GM21526 (cell line): ENCODE measurements around the gene ZNF296.
"Not testable (repeated sequence)": the region's sequence is repeated elsewhere in the genome, so short reads cannot be mapped to it uniquely, and the experiment has no call there.

ENCODE experiments used
- ATAC-seq: cut with Tn5 transposase; IDR thresholded peaks from one replicate; pipeline ENCODE4 v1.9.1; 2021; ENCODE audit warnings: moderate library complexity; ENCODE audit not compliant: unreplicated experiment, low FRiP score

Gene ZNF296

DNA sequence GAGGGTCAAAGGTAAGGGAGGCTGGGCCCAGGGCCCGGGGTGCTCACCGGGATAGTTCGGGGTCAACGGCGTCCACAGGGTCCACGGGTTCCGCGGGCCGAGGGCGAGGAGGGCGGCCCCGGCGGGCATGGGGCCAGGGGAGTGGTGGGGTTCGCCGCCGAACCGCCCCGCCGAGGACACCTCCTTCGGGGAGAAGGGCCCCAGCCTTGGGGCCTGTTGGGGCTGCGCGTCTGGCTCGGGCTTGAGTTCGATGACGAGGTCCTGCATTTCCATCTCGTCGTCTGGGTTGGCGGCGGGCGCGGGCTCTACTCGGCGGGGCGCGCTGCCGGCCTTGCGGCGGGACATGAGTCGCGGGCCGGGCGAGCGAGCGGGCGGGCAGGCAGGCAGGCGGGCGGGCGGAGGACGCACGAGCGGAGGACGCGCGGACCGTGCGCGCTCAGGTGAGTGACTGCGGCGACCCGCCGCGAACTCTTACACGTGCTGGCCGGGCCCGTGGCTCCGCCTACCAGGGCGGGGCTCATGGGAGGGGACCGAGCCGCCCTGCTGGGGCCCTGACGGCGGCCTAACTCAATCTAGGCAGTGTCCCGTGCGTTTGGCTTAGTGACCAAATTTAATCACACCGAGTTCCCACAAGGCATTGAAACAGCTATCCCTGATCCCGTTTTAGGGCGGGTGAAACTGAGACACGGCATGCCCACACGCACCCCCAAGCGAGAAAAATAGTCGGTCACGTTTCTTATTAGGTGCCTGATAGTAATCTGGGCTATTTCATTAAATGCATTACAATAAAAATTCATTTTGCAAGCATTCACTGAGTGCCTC lies at the start of gene ZNF296:
TSS of gene ZNF296 (minus strand) at position 450 of the 822 bp plus-strand sequence. CDS start at position 345, 105 bp downstream.
- ATAC-seq, result peak; percentile 44

DNA sequence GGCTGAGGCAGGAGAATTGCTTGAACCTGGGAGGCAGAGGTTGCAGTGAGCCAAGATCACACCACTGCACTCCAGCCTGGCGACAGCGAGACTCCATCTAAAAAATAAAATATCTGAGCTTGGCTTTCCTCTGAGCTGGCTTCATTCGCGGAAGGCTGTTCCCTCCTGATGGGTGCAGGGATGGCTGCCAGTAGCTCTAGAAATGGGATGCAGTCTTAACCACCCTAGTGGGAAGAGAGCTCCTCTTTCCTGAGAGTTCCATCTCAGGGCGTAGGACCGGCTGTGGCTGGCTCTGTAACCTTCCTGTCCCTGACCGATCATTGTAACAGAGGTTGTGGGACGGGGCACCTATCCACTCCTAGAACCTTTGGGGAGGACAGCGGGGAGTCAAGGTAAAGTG lies 49.1 kb upstream of the ZNF296 start:
- no peak for ATAC-seq

DNA sequence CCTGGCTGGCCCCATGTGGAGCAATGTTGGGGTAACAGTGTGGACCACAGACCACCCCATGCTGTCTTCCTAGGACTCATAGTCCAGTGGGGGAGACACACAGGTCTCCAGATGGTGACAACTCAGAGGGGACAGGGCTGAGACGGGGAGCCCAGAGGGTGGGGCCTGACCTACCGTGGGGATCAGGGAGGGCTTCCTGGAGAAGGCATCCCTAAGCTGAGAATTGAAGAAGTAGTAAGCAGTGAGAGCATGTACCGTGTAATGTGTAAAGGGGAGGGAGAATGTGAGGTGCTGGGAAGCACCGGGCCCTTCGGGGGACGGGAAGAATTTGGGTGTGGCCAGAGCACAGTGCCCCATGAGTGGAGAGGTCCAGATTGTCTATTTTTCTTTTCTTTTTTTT lies 47.7 kb upstream of the ZNF296 start:
- ATAC-seq, result no peak

DNA sequence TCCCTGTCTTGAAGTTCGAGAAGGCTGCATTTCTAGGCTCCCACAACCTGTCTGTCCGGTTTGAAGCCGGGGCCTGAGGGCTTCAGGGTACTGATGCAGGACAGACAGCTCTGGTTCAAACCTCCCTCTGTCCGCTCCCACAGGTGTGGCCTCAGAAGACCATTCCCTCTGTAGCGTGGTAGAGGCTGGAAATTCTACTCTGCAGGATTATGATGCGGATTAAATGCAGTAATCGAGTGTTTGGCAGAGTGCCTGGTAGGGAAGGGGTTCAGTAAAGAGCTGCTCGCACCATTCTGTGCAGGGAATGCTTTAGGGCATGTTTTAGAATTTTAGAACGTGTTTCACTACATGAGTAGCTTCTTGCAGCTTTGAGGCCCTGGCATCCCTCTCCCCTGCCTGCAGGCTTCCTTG lies 47.2 kb upstream of the ZNF296 start:
- no peak for ATAC-seq

DNA sequence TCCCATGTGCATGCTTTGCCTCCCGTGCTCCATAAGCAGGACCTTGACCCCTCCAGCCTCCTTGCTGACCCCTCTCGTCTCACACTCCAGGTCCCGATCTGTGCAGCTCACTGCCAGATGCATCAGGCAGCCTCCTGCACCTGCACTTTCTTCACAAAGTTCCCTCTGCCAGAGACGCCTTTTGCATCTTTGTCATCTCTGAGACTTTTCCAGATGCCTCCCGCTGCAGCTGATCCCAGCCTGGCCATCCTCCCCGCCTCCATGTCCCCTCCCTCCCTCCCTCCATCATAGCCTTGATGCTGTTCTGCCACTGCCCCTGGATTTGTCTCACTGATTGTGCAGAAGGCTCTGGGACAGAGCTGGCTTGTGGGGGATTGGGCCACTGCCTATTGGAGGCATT lies 46.6 kb upstream of the ZNF296 start:
- no peak for ATAC-seq

DNA sequence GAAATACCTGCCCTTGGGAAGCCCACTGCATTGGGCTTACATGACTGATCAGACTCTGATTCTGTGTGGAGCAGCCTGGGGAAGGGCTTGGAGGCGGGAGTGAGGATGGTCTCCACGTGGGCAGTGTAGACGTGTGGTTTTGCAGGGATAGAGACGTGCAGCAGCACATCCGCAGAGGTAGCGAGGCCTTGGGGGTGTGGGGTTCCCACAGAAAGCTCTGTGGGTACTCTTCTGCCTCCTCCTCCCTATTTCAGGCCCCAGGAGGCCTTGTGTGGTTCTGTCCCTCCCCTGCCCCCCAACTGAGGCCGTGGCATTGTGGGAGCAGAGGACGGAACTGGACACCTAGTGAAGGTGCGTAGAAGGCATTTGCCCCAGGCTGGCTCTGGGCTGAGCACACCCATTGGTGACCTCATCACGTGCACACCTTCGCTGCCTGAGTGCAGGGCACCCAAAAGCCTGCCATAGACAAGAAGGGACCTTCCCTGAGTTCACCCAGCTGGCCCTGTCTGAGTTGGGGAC lies 45.6 kb upstream of the ZNF296 start:
- no peak for ATAC-seq

DNA sequence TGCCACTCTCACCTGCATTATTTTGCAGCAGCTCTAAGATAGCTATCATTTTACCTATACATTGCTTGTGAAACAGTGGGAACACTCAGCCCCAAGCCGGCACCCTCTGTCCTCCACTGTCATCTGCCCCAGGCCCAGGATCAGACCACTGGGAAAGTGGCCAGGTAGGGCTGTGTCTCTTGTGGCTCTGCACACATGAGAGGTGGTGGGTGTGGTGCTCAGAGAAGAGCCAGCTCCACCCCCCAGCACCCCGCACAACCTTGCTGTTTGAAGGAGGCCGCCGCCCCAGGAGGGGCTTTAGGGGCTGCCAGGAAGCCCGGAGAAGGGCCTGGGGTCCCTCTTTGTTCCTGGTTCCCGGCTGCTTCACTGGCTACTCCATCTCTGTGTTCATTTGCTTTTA lies 43.3 kb upstream of the ZNF296 start:
- ATAC-seq, result no peak

DNA sequence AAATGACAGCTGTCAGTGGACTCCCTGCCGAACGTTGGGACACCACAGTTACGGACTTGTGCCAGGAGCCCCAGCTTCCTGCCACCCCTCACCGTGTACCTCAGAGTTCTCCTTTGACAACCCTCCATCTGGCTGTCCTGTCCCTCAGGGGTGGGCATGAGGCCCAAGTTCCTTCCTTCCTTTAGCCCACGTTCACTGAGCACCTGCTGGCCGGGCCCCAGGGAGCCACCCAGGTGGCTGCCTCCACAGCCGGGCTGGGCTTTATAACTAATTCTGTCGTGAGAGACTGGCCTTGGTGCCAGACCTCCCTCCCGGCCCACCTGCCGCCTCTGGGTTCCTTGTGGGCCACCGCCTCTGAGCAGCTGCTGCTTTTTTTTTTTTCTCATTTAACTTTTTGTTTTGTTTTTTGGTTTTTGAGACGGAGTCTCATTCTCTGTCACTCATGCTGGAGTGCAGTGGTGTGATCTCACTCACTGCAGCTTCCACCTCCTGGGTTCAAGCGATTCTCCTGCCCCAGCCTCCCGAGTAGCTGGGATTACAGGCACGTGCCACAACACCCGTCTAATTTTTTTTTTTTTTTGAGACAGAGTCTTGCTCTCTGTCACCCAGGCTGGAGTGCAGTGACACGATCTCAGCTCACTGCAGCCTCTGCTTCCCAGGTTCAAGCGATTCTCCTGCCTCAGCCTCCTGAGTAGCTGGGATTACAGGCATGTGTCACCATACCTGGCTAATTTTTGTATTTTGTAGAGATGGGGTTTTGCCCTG lies 42.5 kb upstream of the ZNF296 start:
- ATAC-seq, result not testable (repeated sequence)

DNA sequence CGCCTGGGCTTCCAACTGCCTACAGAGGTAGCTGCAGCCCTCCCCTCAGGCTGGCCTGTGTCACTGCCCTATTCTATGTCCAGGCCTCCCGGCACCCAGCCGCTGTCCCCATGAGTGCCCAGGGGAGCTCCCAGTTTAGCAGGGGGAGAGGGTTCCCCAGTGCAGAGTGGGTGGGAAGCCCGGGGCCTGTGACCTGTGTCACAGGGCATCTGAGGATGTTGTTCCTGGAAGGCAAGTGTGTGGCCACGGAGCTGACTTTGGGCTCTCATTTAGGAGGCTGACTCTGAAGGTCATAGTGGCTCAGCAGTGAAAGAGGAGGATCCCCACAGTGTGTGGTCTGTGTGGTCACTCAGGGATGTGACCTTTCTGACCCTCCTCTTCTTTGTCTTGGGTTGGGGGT lies 41.8 kb upstream of the ZNF296 start:
- ATAC-seq, result no peak

DNA sequence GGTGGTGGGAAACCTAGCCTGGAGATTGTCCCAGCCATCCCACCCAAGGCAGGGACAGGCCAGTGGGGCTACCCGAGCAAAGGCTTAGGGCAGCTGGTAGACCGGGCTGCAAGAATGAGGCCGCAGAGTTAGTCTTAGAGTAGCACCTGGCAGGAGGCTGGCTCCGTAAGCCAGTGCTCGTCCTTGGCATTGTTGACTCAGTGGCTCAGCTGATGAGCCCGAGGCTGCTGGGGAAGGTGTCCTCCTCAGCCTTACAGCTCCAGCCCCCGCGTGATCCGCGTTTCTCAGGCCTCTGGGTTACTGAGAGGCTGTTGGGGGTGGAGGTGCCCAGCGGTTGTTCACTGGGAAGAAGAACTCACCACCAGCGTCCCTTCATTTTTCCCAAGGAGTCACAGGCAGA lies 41.4 kb upstream of the ZNF296 start:
- no peak for ATAC-seq

DNA sequence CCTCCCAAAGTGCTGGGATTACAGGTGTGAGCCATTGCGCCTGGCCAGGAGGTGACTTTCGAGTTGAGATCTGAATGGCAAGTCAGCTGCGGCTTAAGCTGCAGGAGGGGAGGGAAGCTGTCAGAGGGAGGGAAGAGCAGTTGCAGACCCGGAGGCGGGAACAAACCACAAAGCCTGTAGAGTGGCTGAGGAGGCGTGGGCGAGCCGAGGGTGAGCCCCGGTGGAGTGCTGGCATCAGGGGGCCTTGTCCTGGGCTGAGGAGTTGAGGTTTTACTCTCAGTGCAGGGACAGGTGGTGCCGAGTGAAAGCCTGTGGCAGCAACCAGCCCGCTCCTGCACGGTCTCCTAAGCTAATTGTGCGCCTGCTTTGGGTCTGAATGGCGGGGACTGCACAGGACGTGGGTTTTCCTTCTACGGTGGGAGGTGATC lies 40.9 kb upstream of the ZNF296 start:
- no peak for ATAC-seq

DNA sequence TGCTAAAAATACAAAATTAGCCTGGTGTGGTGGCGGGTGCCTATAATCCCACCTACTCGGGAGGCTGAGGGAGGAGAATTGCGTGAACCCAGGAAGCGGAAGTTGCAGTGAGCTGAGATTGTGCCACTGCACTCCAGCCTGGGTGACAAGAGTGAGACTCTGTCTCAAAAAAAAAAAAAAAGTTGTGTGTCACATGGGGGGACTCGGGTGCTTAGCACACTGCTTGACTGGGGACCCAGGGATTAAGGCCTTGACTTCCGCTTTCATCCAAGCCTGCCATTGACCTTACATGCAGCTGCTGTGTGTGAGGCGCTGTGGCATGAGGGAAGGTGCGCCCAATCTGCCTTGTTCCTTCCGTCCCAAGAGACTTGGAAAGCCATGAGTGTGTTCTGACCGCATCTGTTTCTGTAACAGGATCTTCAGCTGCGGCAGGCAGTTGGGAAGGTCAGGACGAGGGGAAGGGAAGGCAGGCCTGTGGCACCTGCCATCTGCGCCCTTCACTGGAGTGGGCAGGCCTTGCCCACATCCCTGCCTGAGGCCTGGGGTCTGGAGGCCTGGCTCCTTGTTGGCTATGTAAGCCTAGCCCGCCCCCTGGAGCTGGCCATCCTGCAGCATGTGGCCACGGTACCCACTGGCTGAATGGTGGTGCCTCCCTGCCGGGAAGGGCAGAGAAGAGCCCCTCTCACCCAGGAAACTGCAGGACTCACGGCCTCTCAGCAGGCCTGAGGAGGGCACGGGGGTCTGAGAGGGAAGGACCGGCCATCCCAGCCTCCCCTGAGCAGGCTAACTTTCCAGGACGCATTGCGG lies 39.7 kb upstream of the ZNF296 start:
- no peak for ATAC-seq

DNA sequence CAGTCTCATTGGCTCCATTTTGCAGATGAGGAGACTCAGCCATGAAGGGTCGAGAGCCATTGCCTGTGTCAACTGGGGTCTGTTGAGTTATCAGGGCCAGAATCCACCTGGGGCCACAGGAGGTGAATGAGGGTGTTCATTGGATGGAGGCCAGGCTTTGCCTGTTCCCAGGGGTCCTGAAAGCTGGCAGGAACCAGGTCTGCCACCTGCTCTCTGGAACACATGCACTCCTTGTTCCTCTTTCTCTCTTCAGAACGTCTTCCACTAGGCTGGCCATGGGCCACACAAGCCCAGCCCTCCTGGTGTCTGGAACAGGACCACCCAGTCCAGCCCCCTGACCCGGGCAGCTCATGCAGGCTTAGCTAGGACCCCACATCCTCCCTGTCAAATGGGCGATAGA lies 37.8 kb upstream of the ZNF296 start:
- no peak for ATAC-seq

DNA sequence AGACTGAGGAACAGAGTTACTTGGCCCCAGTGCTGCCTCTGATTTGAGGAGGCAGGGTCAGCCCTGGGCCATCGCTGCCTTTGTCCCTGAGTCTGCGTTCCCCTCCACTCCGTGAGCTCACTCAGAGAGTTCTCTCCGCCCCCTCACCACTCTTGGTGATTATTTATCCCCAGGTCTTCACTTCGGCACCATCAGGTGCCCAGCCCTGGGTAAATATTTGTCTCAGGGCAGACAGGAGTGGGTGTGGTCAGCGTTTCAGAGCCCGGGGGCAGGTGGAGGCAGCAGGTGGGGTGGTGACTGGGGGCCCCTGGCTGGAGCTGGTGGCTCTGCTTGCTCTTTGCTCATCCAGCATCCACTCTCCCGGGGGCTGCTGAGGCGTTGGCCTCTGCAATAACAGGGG lies 37.4 kb upstream of the ZNF296 start:
- ATAC-seq, result no peak

DNA sequence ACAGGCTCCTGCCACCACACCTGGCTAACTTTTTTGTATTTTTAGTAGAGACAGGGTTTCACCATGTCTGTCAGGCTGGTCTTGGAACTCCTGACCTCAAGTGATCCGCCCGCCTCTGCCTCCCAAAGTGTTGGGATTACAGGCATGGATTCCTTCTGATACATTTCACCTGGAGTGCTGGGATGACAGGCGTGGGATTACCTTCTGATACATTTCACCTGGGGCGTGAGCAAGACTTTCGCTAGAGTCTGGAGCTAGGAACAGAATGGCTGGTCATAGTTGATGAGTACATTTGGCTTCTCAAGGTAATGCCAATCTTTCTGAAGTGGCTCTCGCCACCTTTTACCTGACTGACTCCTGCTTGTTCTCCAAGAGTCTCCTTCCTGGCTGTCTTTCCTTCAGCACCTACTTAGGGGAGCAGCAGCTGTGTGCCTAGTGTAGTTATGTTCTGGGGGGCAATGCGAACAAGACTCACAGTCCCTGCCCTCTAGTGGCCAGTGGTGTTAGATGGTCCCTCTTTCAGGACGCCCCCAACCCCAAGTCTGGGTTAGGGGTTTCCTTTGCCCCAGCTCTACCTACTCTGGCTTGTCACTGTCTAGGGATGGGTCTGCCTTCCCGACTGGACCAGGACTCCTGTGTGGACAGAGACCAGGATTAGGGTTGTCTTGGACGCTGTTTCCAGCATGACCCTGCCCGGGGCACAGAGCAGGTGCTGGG lies 36.0 kb upstream of the ZNF296 start:
- no peak for ATAC-seq

DNA sequence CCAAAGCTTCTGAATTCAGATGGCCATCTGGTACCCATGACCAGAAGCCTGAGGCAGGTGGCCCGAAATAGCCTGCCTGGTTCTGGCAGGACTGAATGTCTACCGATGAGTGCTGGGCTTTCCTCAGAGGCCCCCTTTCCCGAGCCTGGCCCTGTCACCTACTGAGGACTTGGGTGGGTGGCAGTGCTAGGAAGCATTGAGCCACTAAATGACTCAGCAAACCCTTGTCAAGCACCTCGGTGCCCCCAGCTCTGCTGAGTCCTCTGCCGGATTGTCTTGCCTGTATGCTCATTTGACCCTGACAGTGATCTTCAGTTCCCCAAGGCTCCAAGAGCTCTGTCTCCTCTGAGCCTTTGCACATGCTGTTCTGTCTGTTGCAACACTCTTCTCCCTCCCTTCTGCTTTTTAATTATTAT lies 34.6 kb upstream of the ZNF296 start:
- no peak for ATAC-seq

DNA sequence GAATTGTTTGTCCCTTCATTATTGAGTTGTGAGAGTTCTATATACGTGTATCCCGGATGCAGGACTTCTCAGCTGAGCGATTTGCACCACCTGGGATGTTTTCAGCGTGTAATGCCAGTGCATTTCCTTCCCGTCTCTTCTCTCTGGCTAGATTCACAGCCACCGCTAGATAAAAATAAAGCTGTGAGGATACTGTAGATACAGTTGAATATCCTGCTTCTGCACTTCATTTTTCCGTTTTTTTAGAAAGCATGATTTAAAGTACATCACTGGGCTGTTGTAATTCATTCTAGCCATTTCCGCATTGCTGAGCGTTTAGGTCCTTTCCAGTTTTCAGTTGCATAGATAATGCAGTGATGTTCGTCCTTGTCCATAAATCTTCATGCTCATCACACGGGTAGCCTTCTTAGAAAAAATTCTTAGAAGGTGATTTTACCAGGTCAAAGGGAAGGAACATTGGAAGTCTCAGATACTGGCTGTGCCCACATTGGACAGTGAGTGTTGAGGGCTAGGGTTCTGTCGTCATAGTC lies 31.4 kb upstream of the ZNF296 start:
- ATAC-seq, result no peak

DNA sequence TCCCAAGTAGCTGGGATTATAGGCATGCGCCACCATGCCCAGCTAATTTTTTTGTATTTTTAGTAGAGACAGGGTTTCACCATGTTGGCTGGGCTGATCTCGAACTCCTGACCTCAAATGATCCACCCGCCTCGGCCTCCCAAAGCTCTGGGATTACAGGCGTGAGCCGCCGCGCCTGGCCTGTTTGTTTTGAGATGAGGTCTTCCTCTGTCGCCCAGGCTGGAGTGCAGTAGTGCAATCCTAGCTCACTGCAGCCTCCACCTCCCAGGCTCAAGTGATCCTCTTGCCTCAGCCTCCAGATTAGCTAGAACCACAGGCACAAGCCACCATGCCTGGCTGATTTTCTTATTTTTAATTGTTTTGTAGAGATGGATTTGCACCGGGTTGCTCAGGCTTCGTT lies 30.1 kb upstream of the ZNF296 start:
- not testable (repeated sequence) for ATAC-seq

DNA sequence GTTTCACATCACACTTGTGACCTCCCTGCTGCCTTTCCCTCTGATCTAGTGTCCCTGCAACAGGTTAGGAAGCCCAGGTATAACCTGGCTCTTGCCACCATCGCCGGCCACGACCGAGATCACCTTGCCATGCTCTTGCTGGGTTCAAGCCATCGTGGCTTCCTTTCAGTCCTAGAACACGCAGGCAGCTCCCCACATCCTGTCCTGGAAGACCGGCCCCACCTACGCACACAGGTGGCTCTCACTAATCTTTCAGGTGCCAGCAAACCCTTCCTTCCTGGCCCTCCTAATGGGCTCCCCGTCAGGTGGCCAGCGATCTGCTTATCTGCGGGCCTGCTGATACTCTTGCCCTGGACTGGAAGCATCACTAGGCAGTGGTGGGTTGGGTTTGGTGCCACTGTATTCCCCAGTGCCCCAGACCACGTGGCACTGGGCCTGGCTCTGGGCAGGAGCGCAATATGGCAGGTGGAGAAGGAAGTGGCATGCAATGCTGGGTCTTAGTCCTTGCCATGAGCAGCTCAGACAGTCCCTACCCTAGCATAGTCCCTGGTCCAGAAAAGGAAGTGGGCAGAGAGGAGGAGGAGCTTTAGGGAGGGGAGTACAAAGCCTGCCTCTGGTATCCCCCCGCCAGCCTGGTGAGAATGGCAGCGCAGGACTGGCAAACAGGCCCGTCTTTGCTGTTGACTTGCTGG lies 28.5 kb upstream of the ZNF296 start:
- no peak for ATAC-seq
